ENCODE measurements around the gene EML6. TPM values are rescaled to one million over a fixed set of nuclear protein-coding genes. Genes with fewer than 3 reads are reported as not detected.

EML6 gene
- total RNA-seq, 1 experiment from 2014 or later = 1.5 TPM

GRCh38 chr2:54760310-54760709 lies 36.8 kb downstream of the EML6 start:
- Mint-ChIP-seq H3K27ac (no peak overlapping the region), H3K4me1 (peaks cover 15 to 16% of the 10 kb centered on the region in 2 experiments), H3K4me3 (no peak overlapping the region), H3K27me3 (ENCODE audit: low read depth) (no peaks in the 10 kb centered on the region), H3K9me3 (no peaks in the 10 kb centered on the region), H3K36me3 (ENCODE audit: insufficient read depth in 1 of 3, low read depth in 3 of 3) (no peaks in the 10 kb centered on the region)
- H2AFZ ChIP-seq (ENCODE audit: low read length) = no peak overlapping the region
- no peaks in the 10 kb centered on the region for H3K9me3 ChIP-seq (ENCODE audit: control insufficient read depth, low read depth, low read length)
- no peaks in the 10 kb centered on the region for H3K79me1 ChIP-seq (ENCODE audit: insufficient read depth, low read depth, low read length, poor library complexity, severe bottlenecking)
- H3K4me1 ChIP-seq (ENCODE audit: insufficient read depth, low read length) = no peaks in the 10 kb centered on the region; the same call in 1 of the 2 replicates
- no peak overlapping the region for H4K91ac ChIP-seq (ENCODE audit: insufficient read length, low read depth, low read length)
- H2BK120ac ChIP-seq (ENCODE audit: low read depth, low read length, poor library complexity, severe bottlenecking) = no peak overlapping the region
- H2BK5ac ChIP-seq (ENCODE audit: insufficient read length, low read length) = no peak overlapping the region
- TF ChIP-seq CTCF (conservative IDR thresholded peaks at IDR 0.05) = no peak
- H3K27me3 ChIP-seq (ENCODE audit: insufficient read depth, low read length) = no peaks in the 10 kb centered on the region
- H3K79me2 ChIP-seq (ENCODE audit: insufficient read depth, low read length) = no peaks in the 10 kb centered on the region
- no peak overlapping the region for H4K8ac ChIP-seq (replicated peaks; ENCODE audit: insufficient read length, low read depth, low read length)
- H3K23me2 ChIP-seq (ENCODE audit: insufficient read length, low read depth, low read length, poor library complexity, severe bottlenecking) = no peaks in the 10 kb centered on the region
- H2AK5ac ChIP-seq (ENCODE audit: insufficient read length, low read length) = no peak overlapping the region
- no CpG with 5 or more reads among the region's 2 CpGs for WGBS (ENCODE audit: extremely low coverage, insufficient read length, low lambda C conversion rate)
- DNase-seq = no peak
- H4K5ac ChIP-seq (ENCODE audit: insufficient read length, low read depth, low read length) = no peak overlapping the region
- H3K27ac ChIP-seq (ENCODE audit: insufficient read length, low read depth, low read length) = no peak overlapping the region
- no peak overlapping the region for H3K18ac ChIP-seq (ENCODE audit: insufficient read length, low read depth, low read length)
- no peak overlapping the region for H3K56ac ChIP-seq (ENCODE audit: insufficient read length, low read depth, low read length)
- H3K4ac ChIP-seq (ENCODE audit: low read depth, low read length) = no peak overlapping the region
- H2BK20ac ChIP-seq (ENCODE audit: low read depth, low read length, poor library complexity, severe bottlenecking) = no peak overlapping the region
- no peak overlapping the region for H3K4me2 ChIP-seq (ENCODE audit: insufficient read depth, insufficient read length, low read length)
- H3K23ac ChIP-seq (ENCODE audit: insufficient read length, low read depth, low read length) = no peak overlapping the region
- no peak overlapping the region for H3K14ac ChIP-seq (ENCODE audit: insufficient read depth, low read length)
- no peak overlapping the region for H2BK12ac ChIP-seq (ENCODE audit: insufficient read length, low read depth, low read length)
- no peak overlapping the region for H3T11ph ChIP-seq (ENCODE audit: low read length)
- no peak overlapping the region for H2BK15ac ChIP-seq (ENCODE audit: low read depth, low read length)
- H4K20me1 ChIP-seq (ENCODE audit: control insufficient read depth, insufficient read depth, insufficient read length) = no peaks in the 10 kb centered on the region
- H3K9ac ChIP-seq (ENCODE audit: extremely low read depth, insufficient read length, low read length) = no peak overlapping the region
